ENCODE data around the gene DDN.

Gene DDN

DNA sequence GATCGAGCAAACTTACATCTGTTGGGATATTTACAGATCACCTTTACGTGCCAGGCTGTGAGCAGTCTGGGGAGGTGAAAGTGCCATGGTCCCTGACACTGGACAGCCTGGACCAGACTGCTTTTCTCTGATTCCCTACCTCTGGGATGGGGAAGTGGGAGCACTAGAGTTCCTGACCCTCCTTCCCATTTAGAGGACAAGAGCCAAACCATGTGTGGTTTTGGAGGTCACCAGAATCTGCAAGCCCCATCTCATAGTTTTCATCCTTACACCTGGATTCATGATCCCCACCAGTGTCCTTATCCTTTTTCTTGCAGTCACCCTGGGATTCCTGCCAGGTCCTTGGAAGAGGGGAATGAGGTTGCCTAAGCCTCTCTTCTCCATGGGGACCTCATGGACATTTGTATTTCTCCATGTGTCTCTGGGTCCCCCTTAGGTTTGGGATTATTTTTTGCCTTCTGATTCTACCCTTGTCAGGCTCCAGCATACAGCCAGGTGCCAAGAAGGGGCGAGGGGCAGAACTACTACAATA is 26.2 kb downstream of the DDN start:
- no peak overlapping the region for H3K27ac ChIP-seq (ENCODE audit: low read length)
- WGBS (ENCODE audit: insufficient coverage, insufficient read length): no CpG with 5 or more reads among the region's 3 CpGs
- peaks cover 18% of the 10 kb centered on the region for H3K4me1 ChIP-seq (ENCODE audit: control insufficient read depth, insufficient read depth, low read length)
- no peak overlapping the region for H3K4me3 ChIP-seq (ENCODE audit: low read length)
- DNase-seq (ENCODE audit: low read depth, low spot score): no peak
- no peaks in the 10 kb centered on the region for H3K36me3 ChIP-seq (ENCODE audit: control insufficient read depth, insufficient read depth, low read length)
- no peaks in the 10 kb centered on the region for H3K9me3 ChIP-seq (ENCODE audit: control insufficient read depth, insufficient read depth, low read length)
- H3K27me3 ChIP-seq (ENCODE audit: control insufficient read depth, insufficient read depth, low read length): peaks cover 79% of the 10 kb centered on the region

GRCh38 chr12:48972213-48972951 is 26.8 kb downstream of the DDN start:
- Histone ChIP-seq H3K36me3 (ENCODE audit: control insufficient read depth, insufficient read depth, low read length) (no peaks in the 10 kb centered on the region), H3K4me1 (ENCODE audit: control insufficient read depth, insufficient read depth, low read length) (peaks cover 20% of the 10 kb centered on the region), H3K4me3 (ENCODE audit: low read length) (no peak overlapping the region), H3K9me3 (ENCODE audit: control insufficient read depth, insufficient read depth, low read length) (no peaks in the 10 kb centered on the region), H3K27me3 (ENCODE audit: control insufficient read depth, insufficient read depth, low read length) (peaks cover 76% of the 10 kb centered on the region), H3K27ac (ENCODE audit: low read length) (no peak overlapping the region)
- WGBS (ENCODE audit: insufficient coverage, insufficient read length): no CpG with 5 or more reads among the region's 23 CpGs
- DNase-seq (ENCODE audit: low read depth, low spot score): no peak

DNA sequence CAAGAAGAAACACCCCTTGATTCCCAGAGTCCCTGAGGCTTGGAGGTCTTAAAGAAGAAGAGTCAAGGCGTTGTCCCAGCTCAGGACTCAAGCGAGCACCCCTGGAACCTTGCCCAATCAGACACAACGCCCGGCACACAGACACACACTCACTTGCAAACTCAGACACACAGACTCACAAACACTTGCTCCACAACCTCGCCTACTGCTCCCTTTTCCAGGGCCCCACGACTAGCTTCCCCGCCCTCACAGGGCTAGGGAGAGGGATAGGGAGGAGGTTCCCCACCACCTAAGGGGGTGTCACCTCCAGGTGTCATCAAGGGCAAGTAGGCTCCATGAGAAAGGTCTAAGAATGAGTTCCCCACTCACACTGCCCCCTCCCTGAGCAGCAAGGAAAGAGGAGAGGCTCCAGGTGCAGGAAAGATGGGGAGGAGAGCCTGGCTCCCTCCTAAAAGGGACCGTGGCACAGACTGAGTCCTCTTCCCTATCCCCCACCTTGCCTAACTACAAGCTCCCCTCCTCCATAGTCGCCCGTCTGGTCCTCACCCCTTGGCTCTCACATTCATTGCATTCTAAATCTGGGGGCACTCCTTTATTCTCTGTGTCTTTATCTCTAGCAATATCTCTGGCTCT is 28.4 kb downstream of the DDN start:
- WGBS (ENCODE audit: insufficient coverage, insufficient read length): no CpG with 5 or more reads among the region's 10 CpGs
- Histone ChIP-seq H3K9me3 (ENCODE audit: control insufficient read depth, insufficient read depth, low read length) (no peaks in the 10 kb centered on the region), H3K4me1 (ENCODE audit: control insufficient read depth, insufficient read depth, low read length) (peaks cover 22% of the 10 kb centered on the region), H3K27me3 (ENCODE audit: control insufficient read depth, insufficient read depth, low read length) (peaks cover 68% of the 10 kb centered on the region), H3K36me3 (ENCODE audit: control insufficient read depth, insufficient read depth, low read length) (no peaks in the 10 kb centered on the region), H3K27ac (ENCODE audit: low read length) (no peak overlapping the region), H3K4me3 (ENCODE audit: low read length) (no peak overlapping the region; the same call in 1 of the 2 replicates)
- DNase-seq (ENCODE audit: low read depth, low spot score): no peak

DNA sequence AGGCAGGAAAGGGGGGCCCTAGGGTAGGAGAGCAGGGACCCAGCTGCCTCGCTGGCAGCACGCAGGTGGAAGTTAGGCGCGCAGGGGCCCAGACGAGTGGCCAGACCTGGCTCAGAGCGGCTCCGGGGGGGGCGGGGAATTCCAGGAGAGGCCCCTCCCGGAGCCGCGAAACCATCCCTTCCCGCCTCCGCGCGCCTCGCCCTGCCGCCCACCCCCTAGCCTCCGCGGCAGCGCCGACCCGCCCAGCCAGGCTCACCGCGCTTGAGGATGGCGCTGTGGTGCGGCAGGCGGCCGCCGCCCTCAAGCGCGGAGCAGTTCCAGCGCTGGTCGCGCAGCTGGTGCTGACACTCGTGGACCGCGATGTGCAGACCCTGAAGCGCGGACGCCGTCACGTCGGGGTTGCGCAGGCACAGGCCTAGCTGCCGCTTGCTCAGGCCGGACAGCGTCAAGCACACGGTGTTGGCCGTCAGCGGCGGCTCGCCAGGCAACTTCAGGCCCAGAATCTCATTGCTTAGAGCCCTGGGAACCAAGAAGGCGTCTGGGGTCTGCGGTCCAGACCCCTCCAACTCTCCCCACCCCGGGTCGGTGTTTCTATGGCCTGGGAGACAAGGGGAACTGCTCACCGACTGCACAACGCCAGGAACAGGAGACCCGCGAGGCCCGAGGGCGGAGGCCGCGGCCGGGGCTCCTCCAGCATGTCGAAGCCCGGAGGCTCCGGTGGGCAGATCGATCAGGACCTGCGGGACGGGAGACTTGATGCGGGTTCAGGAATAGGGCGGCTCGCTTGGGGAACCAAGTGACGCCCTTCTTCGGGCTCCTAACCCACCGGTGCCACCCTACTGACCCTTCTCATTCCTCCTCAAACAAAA is 29.1 kb downstream of the DDN start:
- peak overlapping the region; percentile 16; the same call in 1 of the 2 replicates for H3K4me3 ChIP-seq (ENCODE audit: low read length)
- no peak overlapping the region for H3K27ac ChIP-seq (ENCODE audit: low read length)
- H3K36me3 ChIP-seq (ENCODE audit: control insufficient read depth, insufficient read depth, low read length): no peaks in the 10 kb centered on the region
- H3K4me1 ChIP-seq (ENCODE audit: control insufficient read depth, insufficient read depth, low read length): peaks cover 24% of the 10 kb centered on the region
- no peak for DNase-seq (ENCODE audit: low read depth, low spot score)
- WGBS (ENCODE audit: insufficient coverage, insufficient read length): no CpG with 5 or more reads among the region's 77 CpGs
- no peaks in the 10 kb centered on the region for H3K9me3 ChIP-seq (ENCODE audit: control insufficient read depth, insufficient read depth, low read length)
- peaks cover 65% of the 10 kb centered on the region for H3K27me3 ChIP-seq (ENCODE audit: control insufficient read depth, insufficient read depth, low read length)

DNA sequence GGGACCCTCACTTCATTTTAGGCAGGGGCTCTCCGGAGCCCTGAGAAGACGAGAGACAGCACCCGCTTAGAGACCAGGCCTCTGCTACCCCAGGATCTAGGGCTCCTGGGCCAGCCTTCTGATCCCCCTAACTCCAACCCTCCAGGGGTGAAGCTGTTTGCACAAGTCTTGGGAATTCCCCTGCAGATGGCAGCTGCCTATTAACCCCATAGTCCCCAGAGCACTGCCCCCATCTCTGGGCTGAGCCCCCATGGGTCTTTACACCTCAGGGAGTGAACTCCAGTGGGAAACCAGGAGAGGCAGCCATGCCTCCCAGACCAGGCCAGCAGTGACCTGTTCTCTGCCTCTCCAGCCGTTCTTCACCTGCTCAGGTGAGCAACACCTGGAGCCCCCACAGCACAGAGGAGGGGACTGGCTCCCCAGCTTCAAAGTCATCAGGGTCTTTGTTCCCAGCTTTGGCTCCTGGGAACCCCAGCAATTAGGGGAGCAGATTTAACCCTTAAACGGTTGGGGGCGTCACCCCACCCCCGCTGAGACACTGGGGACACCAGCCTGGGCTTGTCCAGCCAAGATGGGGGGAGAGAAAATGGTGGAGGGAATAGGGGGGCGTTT is 29.9 kb downstream of the DDN start:
- H3K4me3 ChIP-seq (ENCODE audit: low read length): no peak overlapping the region
- no peaks in the 10 kb centered on the region for H3K9me3 ChIP-seq (ENCODE audit: control insufficient read depth, insufficient read depth, low read length)
- DNase-seq (ENCODE audit: low read depth, low spot score): no peak
- no peaks in the 10 kb centered on the region for H3K36me3 ChIP-seq (ENCODE audit: control insufficient read depth, insufficient read depth, low read length)
- no CpG with 5 or more reads among the region's 8 CpGs for WGBS (ENCODE audit: insufficient coverage, insufficient read length)
- H3K27me3 ChIP-seq (ENCODE audit: control insufficient read depth, insufficient read depth, low read length): peaks cover 60% of the 10 kb centered on the region
- no peak overlapping the region for H3K27ac ChIP-seq (ENCODE audit: low read length)
- H3K4me1 ChIP-seq (ENCODE audit: control insufficient read depth, insufficient read depth, low read length): peaks cover 27% of the 10 kb centered on the region

DNA sequence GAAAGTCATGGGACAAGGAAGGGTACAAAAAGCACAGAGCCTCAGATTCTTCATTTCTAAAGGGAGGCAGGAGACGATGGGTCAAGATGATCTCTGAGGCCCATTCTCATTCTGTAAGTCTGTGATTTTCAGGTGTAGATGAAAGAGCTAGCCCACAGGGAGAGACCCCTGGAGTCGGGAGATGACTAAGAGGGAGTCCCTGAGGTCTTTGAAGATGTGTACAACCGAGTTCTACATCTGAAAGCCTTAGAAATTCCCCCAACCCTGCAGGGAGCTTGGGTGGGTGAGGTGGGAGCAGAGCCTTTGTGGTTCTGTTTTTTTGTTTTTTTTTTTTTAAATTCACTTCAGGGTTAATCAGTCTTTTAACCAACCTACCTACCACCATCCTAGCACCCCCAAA is 30.7 kb downstream of the DDN start:
- peaks cover 26% of the 10 kb centered on the region for H3K4me1 ChIP-seq (ENCODE audit: control insufficient read depth, insufficient read depth, low read length)
- peaks cover 52% of the 10 kb centered on the region for H3K27me3 ChIP-seq (ENCODE audit: control insufficient read depth, insufficient read depth, low read length)
- H3K4me3 ChIP-seq (ENCODE audit: low read length): no peak overlapping the region
- no CpG with 5 or more reads among the region's 3 CpGs for WGBS (ENCODE audit: insufficient coverage, insufficient read length)
- H3K36me3 ChIP-seq (ENCODE audit: control insufficient read depth, insufficient read depth, low read length): no peaks in the 10 kb centered on the region
- no peaks in the 10 kb centered on the region for H3K9me3 ChIP-seq (ENCODE audit: control insufficient read depth, insufficient read depth, low read length)
- no peak for DNase-seq (ENCODE audit: low read depth, low spot score)
- H3K27ac ChIP-seq (ENCODE audit: low read length): no peak overlapping the region

GRCh38 chr12:48967991-48968390 is 31.2 kb downstream of the DDN start:
- no CpG with 5 or more reads among the region's 7 CpGs for WGBS (ENCODE audit: insufficient coverage, insufficient read length)
- H3K9me3 ChIP-seq (ENCODE audit: control insufficient read depth, insufficient read depth, low read length): no peaks in the 10 kb centered on the region
- peaks cover 47% of the 10 kb centered on the region for H3K27me3 ChIP-seq (ENCODE audit: control insufficient read depth, insufficient read depth, low read length)
- H3K4me1 ChIP-seq (ENCODE audit: control insufficient read depth, insufficient read depth, low read length): peaks cover 26% of the 10 kb centered on the region
- H3K4me3 ChIP-seq (ENCODE audit: low read length): no peak overlapping the region
- DNase-seq (ENCODE audit: low read depth, low spot score): no peak
- no peak overlapping the region for H3K27ac ChIP-seq (ENCODE audit: low read length)
- H3K36me3 ChIP-seq (ENCODE audit: control insufficient read depth, insufficient read depth, low read length): no peaks in the 10 kb centered on the region

- no CpG with 5 or more reads among the region's 20 CpGs for WGBS (ENCODE audit: insufficient coverage, insufficient read length)
- peaks cover 31% of the 10 kb centered on the region for H3K27me3 ChIP-seq (ENCODE audit: control insufficient read depth, insufficient read depth, low read length)
- no peak overlapping the region for H3K4me3 ChIP-seq (ENCODE audit: low read length)
- H3K27ac ChIP-seq (ENCODE audit: low read length): no peak overlapping the region
- peaks cover 21% of the 10 kb centered on the region for H3K4me1 ChIP-seq (ENCODE audit: control insufficient read depth, insufficient read depth, low read length)
- H3K36me3 ChIP-seq (ENCODE audit: control insufficient read depth, insufficient read depth, low read length): no peaks in the 10 kb centered on the region
- H3K9me3 ChIP-seq (ENCODE audit: control insufficient read depth, insufficient read depth, low read length): no peaks in the 10 kb centered on the region
- no peak for DNase-seq (ENCODE audit: low read depth, low spot score)
These were observed 32.8 kb downstream of the DDN start for GRCh38 chr12:48966177-48966895.

DNA sequence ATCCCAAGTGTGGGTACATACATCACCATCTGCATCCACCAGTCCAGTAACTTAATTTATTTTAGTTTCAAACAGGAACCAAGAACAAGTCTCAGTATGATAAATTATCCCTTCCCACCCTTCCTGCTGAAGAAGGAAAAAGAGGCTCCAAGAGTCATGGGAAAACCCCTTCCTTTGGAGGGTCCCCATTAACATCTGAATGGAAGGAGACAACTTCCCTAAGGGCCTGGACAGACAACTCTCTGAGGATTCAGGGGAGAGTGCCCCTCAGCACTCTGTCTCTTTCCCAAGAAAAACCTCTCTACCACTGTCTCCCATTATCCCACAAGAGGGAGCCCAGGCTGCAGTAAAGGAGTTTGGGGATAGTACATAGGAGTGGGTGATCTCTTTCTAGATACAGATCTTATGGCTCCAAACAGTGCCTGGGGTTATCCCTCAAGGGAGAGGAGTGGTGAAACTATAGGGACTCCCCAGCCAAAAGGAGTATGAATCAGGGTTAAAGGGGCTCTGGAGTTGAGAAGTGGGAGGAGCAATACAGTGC is 33.8 kb downstream of the DDN start:
- no peak for DNase-seq (ENCODE audit: low read depth, low spot score)
- Histone ChIP-seq H3K9me3 (ENCODE audit: control insufficient read depth, insufficient read depth, low read length) (no peaks in the 10 kb centered on the region), H3K27ac (ENCODE audit: low read length) (no peak overlapping the region), H3K4me3 (ENCODE audit: low read length) (no peak overlapping the region), H3K36me3 (ENCODE audit: control insufficient read depth, insufficient read depth, low read length) (no peaks in the 10 kb centered on the region), H3K4me1 (ENCODE audit: control insufficient read depth, insufficient read depth, low read length) (peaks cover 18% of the 10 kb centered on the region), H3K27me3 (ENCODE audit: control insufficient read depth, insufficient read depth, low read length) (peaks cover 21% of the 10 kb centered on the region; the same call in 1 of the 2 replicates)

Data from iPS DF 6.9 (cell line).